Measurements from ENCODE around the gene MEGF11. TPM values are rescaled to one million over a fixed set of nuclear protein-coding genes. Genes with fewer than 3 reads are reported as not detected.
"Not testable (repeated sequence)": the region's sequence is repeated elsewhere in the genome, so short reads cannot be mapped to it uniquely, and the experiment has no call there.

Gene MEGF11
- total RNA-seq, 4 donors from 2014 or later = 0.97 to 10.6 (median 4.0) TPM

DNA sequence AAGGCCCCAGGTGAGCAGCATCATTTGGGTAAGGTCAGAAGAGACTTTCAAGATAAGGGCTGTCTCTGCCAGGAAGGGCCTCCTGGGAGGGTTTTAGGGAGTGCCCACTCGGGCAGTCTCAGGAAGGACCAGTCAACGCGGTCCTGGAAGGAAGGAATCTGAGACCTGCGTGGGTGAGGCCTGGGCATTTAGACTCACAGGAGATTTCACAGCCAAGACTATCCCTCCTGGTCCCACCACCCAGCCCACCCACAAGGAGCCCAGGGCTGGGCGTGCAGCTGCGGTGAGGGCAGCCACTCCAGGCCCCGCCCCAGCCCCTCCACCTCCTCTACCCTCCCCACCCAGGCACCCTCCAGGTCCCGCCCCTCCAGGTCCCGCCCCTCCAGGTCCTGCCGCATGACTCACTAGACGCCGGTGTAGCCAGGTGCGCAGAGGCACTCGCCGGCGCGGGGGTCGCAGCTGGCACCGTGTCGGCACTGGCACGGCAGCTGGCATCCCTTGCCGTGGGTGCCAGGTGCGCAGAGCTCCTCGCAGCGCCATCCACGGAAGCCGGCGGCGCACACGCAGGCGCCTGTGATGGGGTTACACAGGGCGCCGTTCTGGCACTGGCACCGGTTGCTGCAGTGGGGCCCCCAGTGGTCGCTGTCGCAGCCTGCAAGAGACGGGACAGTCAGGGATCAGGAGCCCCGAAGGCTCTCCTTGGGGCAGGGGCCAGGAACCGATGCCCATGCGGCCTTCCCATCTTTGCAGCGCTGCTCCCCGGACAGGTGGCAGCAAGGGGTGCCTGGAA, 271.5 kb downstream of the MEGF11 start:
- no peak overlapping the region for H3K4me3 ChIP-seq (ENCODE audit: low read depth, poor library complexity, severe bottlenecking)
- peak in 1 of 2 donors; percentile 81 for DNase-seq (ENCODE audit: low spot score in 2 of 2)
- 8 to 15% methylated on average over 12 to 23 of the region's 42 CpGs for WGBS, 2 donors
- intact Hi-C loops (cut with DNase I; ENCODE audit: low total_unique reads) = no loop called here
- TF ChIP-seq POLR2A (IDR thresholded peaks at IDR 0.05) = no peak
- TF ChIP-seq, protein P1, sequence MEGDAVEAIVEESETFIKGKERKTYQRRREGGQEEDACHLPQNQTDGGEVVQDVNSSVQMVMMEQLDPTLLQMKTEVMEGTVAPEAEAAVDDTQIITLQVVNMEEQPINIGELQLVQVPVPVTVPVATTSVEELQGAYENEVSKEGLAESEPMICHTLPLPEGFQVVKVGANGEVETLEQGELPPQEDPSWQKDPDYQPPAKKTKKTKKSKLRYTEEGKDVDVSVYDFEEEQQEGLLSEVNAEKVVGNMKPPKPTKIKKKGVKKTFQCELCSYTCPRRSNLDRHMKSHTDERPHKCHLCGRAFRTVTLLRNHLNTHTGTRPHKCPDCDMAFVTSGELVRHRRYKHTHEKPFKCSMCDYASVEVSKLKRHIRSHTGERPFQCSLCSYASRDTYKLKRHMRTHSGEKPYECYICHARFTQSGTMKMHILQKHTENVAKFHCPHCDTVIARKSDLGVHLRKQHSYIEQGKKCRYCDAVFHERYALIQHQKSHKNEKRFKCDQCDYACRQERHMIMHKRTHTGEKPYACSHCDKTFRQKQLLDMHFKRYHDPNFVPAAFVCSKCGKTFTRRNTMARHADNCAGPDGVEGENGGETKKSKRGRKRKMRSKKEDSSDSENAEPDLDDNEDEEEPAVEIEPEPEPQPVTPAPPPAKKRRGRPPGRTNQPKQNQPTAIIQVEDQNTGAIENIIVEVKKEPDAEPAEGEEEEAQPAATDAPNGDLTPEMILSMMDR (IDR thresholded peaks at IDR 0.05) = no peak

DNA sequence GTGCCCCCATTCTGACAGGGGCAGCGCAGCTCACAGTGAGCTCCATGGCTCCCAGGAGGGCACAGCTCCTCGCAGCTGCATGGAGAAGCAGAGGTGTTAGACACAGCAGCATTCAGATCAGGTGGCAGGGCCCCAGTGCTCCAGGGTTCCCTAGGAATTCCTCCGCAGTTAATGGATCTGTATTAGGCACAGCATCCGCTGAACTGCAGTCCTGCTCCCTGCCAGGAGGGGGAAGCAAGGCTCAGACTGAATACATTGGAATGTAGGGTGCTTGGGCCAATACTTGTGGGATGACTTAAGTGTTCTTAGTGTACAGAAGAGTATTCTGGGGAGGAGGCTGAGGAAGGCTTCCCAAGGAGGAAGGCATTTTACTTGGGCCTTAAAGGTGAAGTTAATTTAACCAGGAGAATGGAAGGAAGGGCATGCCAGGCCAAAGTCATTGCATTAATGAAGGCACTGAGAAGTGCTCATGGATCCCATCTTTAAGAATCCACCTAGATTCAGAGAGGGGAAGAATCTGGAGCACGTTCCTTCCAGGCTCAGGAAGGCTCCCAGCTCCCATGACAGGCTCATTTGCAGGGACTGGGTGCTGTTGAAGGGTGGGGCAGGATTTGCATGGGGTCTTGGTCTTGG, 272.6 kb downstream of the MEGF11 start:
- WGBS, 2 donors = 50 to 54% methylated on average over 5 of the region's 5 CpGs
- no peak overlapping the region for H3K4me3 ChIP-seq (ENCODE audit: low read depth, poor library complexity, severe bottlenecking)
- peak in 1 of 2 donors; percentile 33 for DNase-seq (ENCODE audit: low spot score in 2 of 2)
- TF ChIP-seq POLR2A (IDR thresholded peaks at IDR 0.05) = no peak
- TF ChIP-seq, protein P1 (IDR thresholded peaks at IDR 0.05) = no peak
- intact Hi-C loops (cut with DNase I; ENCODE audit: low total_unique reads) = no loop called here

DNA sequence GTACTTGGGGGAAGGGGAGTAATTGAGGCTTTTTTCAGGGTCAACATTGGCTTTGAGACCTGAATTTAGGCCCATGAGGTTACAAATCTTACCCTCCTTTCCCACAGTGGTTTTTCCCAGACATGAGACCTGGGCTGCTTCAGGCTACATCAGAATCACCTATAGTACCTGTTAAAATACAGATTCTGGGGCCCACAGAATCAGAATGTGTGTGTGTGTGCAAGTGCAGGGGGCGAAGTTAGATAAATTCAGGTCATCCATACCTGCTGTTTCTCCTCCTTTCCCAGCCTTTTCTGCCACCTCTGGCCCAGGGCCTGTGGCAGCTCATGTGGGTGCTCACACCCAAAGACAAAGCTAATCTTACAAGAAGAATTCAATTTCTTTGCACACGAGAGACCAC, 273.7 kb downstream of the MEGF11 start:
- intact Hi-C loops (cut with DNase I; ENCODE audit: low total_unique reads) = no loop called here
- TF ChIP-seq POLR2A (IDR thresholded peaks at IDR 0.05) = no peak
- TF ChIP-seq, protein P1 (IDR thresholded peaks at IDR 0.05) = no peak
- H3K4me3 ChIP-seq (ENCODE audit: low read depth, poor library complexity, severe bottlenecking) = no peak overlapping the region
- no peak for DNase-seq (ENCODE audit: low spot score in 2 of 2)
- 32 to 41% methylated on average over 2 of the region's 2 CpGs for WGBS, 2 donors

DNA sequence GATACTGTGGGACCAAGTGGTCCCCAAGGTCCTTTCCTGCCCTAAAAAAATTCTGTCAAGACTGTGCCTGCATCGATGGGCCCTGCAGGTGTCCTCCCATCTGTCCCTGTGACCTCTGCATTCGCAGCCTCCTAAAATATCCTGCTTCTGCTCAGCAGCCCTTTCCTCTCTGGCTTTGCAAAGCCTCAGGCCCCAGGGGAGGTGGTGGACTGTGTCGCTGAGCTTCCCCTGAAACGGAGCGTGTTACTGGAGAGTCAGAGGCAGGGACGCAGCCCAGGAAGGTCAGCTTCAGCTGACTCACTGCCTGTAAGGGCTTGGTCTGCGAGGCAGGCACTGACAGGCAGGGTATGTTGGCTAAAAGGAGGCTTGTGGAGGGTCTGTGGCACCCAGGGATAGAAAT, 274.2 kb downstream of the MEGF11 start:
- no peak for DNase-seq (ENCODE audit: low spot score in 2 of 2)
- no peak for TF ChIP-seq POLR2A (IDR thresholded peaks at IDR 0.05)
- TF ChIP-seq, protein P1 (IDR thresholded peaks at IDR 0.05) = no peak
- intact Hi-C loops (cut with DNase I; ENCODE audit: low total_unique reads) = no loop called here
- WGBS, 2 donors = 63 to 67% methylated on average over 6 to 7 of the region's 7 CpGs
- H3K4me3 ChIP-seq (ENCODE audit: low read depth, poor library complexity, severe bottlenecking) = no peak overlapping the region

DNA sequence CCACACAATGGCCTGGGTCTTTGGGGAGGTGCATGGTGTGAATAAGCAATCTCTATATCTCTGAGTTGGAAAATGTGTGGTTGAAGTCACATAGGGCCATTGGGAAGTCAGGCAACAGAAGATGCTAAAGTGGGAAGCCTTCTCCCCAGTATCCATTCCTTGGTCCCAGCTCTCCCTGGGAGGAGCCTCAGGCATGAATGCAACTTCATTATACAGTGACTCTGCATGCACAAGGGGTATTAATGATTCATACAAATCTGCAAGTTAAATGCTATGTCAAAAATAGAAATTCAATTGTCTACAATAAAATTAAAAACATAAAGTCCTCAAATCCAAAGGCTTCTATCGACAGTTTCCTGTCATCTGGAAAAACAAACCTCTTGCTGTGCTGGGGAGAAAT, 275.4 kb downstream of the MEGF11 start:
- DNase-seq (ENCODE audit: low spot score in 2 of 2) = no peak
- intact Hi-C loops (cut with DNase I; ENCODE audit: low total_unique reads) = no loop called here
- no peak overlapping the region for H3K4me3 ChIP-seq (ENCODE audit: low read depth, poor library complexity, severe bottlenecking)
- TF ChIP-seq POLR2A (IDR thresholded peaks at IDR 0.05) = no peak
- TF ChIP-seq, protein P1 (IDR thresholded peaks at IDR 0.05) = no peak
- 54 to 59% methylated on average over 1 of the region's 1 CpG for WGBS, 2 donors

DNA sequence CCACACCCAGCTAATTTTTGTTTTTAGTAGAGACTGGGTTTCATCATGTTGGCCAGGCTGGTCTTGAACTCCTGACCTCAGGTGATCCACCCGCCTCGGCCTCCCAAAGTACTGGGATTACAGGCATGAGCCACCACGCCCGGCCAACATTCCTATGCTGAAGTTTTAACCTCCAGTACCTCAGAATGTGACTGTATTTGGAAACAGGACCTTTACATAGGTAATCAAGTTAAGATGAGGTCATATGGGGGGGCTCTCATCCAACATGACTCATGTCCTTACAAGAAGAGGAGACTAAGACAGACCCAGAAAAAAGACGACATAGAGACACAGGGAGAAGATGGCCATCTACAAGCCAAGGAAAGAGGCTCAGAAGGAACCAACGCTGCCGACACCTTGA, 277.4 kb downstream of the MEGF11 start:
- intact Hi-C loops (cut with DNase I; ENCODE audit: low total_unique reads); DNase-seq (ENCODE audit: low spot score in 2 of 2): not testable (repeated sequence)
- WGBS, 2 donors = 88 to 89% methylated on average over 7 of the region's 7 CpGs

More for the DNA sequence above, 277.4 kb downstream of the MEGF11 start:
- not testable (repeated sequence) for H3K4me3 ChIP-seq (ENCODE audit: low read depth, poor library complexity, severe bottlenecking)
